ENCODE data around the gene GDF10. TPM values are rescaled to one million over a fixed set of nuclear protein-coding genes. Genes with fewer than 3 reads are reported as not detected.

Gene GDF10
- polyA plus RNA-seq, 1 of the 3 experiments (the other 2 are of a cell fraction), result 0.02 TPM

DNA sequence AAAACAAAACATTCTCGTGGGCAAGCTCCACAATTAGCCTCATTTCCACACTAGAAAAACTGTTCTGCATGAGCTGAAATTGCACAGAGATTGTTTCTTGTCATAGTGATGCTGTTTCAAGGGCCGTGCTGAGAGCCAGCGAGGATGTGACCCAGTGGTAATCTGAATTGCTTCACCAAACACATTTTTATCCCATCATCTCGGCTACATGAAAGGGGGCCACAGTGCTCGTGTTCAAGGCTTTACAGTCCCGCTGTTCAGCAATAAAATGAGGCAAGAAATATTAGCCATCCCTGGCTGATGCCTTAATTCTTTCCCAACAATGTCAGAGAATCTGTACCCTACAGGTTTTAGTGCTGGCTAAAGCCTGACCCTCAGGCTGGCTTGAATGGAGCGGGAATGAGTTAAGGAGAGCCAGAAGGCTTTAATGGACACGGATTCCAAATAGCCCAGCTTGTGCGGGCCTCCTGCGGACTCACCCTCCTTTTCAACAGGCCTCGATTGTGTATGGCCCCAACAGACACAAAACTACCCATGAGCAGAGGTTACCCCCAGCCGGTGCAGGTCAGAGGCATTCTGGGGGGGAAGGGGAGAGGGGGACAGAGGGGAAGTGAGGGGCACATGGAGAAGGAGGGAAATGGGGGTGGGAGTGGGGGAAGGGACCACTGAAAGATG lies 2.0 kb upstream of the GDF10 start:
- WGBS (ENCODE audit: low lambda C conversion rate), result 46% methylated on average over 12 of the region's 12 CpGs
- Histone ChIP-seq H3K4me3 (ENCODE audit: low read depth in 2 of 2, low read length in 1 of 2) (no peak overlapping the region), H3K27ac (ENCODE audit: low read depth in 2 of 2, low read length in 1 of 2) (no peak overlapping the region; a peak in 1 of 4 replicates), H3K4me1 (ENCODE audit: control insufficient read depth in 1 of 2, insufficient read depth in 2 of 2, low read depth in 1 of 2, low read length in 1 of 2) (peaks cover 0 to 48% of the 10 kb centered on the region in 2 experiments; a peak in 1 of 4 replicates), H3K9me2 (no peaks in the 10 kb centered on the region), H3K79me2 (ENCODE audit: insufficient read depth) (no peaks in the 10 kb centered on the region), H3K9me3 (no peaks in the 10 kb centered on the region), H4K20me1 (ENCODE audit: insufficient read depth) (no peaks in the 10 kb centered on the region), H3K27me3 (ENCODE audit: insufficient read depth) (peaks cover 42% of the 10 kb centered on the region), H2AFZ (ENCODE audit: low read depth) (no peak overlapping the region), H3K9ac (no peak overlapping the region), H3F3A (replicated peaks; ENCODE audit: insufficient read depth) (no peaks in the 10 kb centered on the region), H3K36me3 (replicated peaks in 1 of 2; ENCODE audit: control insufficient read depth in 1 of 2, insufficient read depth in 2 of 2, low read length in 1 of 2) (no peaks in the 10 kb centered on the region), H3K4me2 (no peak overlapping the region)
- ChIA-PET CTCF (interaction anchor here (0.9 to 3.7 kb wide), 5 partner anchors 10 to 273 kb away, joined by 3 to 17 read pairs (median 5); no protein-coding TSS in a partner anchor), POLR2A (interaction anchor here (2.0 kb wide), 1 partner anchor 263 kb away, joined by 8 read pairs; no protein-coding TSS in a partner anchor)
- TF ChIP-seq, protein P1, sequence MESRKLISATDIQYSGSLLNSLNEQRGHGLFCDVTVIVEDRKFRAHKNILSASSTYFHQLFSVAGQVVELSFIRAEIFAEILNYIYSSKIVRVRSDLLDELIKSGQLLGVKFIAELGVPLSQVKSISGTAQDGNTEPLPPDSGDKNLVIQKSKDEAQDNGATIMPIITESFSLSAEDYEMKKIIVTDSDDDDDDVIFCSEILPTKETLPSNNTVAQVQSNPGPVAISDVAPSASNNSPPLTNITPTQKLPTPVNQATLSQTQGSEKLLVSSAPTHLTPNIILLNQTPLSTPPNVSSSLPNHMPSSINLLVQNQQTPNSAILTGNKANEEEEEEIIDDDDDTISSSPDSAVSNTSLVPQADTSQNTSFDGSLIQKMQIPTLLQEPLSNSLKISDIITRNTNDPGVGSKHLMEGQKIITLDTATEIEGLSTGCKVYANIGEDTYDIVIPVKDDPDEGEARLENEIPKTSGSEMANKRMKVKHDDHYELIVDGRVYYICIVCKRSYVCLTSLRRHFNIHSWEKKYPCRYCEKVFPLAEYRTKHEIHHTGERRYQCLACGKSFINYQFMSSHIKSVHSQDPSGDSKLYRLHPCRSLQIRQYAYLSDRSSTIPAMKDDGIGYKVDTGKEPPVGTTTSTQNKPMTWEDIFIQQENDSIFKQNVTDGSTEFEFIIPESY (IDR thresholded peaks at IDR 0.05; ENCODE audit: borderline replicate concordance, low read depth), result no peak
- TF ChIP-seq GATA2 (CRISPR knock-in tag; IDR thresholded peaks at IDR 0.05) (no peak), TCF12 (IDR thresholded peaks at IDR 0.05) (no peak), TAF1 (IDR thresholded peaks at IDR 0.05; ENCODE audit: borderline replicate concordance, low read depth, low read length) (no peak), MXI1 (IDR thresholded peaks at IDR 0.05; ENCODE audit: low read depth, low read length) (no peak), SIN3A (IDR thresholded peaks at IDR 0.05; ENCODE audit: borderline replicate concordance, low read depth, low read length) (no peak)
- TF ChIP-seq, protein P2, sequence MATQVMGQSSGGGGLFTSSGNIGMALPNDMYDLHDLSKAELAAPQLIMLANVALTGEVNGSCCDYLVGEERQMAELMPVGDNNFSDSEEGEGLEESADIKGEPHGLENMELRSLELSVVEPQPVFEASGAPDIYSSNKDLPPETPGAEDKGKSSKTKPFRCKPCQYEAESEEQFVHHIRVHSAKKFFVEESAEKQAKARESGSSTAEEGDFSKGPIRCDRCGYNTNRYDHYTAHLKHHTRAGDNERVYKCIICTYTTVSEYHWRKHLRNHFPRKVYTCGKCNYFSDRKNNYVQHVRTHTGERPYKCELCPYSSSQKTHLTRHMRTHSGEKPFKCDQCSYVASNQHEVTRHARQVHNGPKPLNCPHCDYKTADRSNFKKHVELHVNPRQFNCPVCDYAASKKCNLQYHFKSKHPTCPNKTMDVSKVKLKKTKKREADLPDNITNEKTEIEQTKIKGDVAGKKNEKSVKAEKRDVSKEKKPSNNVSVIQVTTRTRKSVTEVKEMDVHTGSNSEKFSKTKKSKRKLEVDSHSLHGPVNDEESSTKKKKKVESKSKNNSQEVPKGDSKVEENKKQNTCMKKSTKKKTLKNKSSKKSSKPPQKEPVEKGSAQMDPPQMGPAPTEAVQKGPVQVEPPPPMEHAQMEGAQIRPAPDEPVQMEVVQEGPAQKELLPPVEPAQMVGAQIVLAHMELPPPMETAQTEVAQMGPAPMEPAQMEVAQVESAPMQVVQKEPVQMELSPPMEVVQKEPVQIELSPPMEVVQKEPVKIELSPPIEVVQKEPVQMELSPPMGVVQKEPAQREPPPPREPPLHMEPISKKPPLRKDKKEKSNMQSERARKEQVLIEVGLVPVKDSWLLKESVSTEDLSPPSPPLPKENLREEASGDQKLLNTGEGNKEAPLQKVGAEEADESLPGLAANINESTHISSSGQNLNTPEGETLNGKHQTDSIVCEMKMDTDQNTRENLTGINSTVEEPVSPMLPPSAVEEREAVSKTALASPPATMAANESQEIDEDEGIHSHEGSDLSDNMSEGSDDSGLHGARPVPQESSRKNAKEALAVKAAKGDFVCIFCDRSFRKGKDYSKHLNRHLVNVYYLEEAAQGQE (IDR thresholded peaks at IDR 0.05; ENCODE audit: low read depth, low read length), result no peak
- TF ChIP-seq, protein P3, sequence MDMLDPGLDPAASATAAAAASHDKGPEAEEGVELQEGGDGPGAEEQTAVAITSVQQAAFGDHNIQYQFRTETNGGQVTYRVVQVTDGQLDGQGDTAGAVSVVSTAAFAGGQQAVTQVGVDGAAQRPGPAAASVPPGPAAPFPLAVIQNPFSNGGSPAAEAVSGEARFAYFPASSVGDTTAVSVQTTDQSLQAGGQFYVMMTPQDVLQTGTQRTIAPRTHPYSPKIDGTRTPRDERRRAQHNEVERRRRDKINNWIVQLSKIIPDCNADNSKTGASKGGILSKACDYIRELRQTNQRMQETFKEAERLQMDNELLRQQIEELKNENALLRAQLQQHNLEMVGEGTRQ (IDR thresholded peaks at IDR 0.05; ENCODE audit: borderline replicate concordance, low read depth, low read length), result no peak
- DNase-seq, result no peak
